ENCODE results near the gene MTHFR. TPM values are rescaled to one million over a fixed set of nuclear protein-coding genes. Genes with fewer than 3 reads are reported as not detected.

MTHFR gene
- total RNA-seq, 1 donor from 2014 or later = 45.4 TPM

- no peaks in the 10 kb centered on the region for H3K36me3 ChIP-seq
- intact Hi-C loops (cut with DNase I) = no loop called here
- no peaks in the 10 kb centered on the region for H3K27me3 ChIP-seq (ENCODE audit: low read depth)
- H3K9me3 ChIP-seq = no peaks in the 10 kb centered on the region
- H3K4me3 ChIP-seq = no peak overlapping the region
- no peak overlapping the region for H3K27ac ChIP-seq
- DNase-seq = no peak
- no peak for TF ChIP-seq CTCF (IDR thresholded peaks at IDR 0.05)
- peaks cover 7% of the 10 kb centered on the region for H3K4me1 ChIP-seq
- ATAC-seq = no peak
Measured at GRCh38 chr1:11779715-11780379, 25.9 kb downstream of the MTHFR start.

- DNase-seq (no peak), ATAC-seq (no peak)
- Histone ChIP-seq H3K27ac (no peak overlapping the region), H3K27me3 (ENCODE audit: low read depth) (no peaks in the 10 kb centered on the region), H3K36me3 (no peaks in the 10 kb centered on the region), H3K4me3 (no peak overlapping the region), H3K4me1 (no peaks in the 10 kb centered on the region), H3K9me3 (no peaks in the 10 kb centered on the region)
- intact Hi-C loops (cut with DNase I) = no loop called here
- TF ChIP-seq CTCF (IDR thresholded peaks at IDR 0.05) = no peak
Measured at GRCh38 chr1:11778844-11779623, 26.7 kb downstream of the MTHFR start.

- H3K4me3 ChIP-seq = no peak overlapping the region
- no peak for DNase-seq
- no peak overlapping the region for H3K27ac ChIP-seq
- intact Hi-C loops (cut with DNase I) = no loop called here
- no peaks in the 10 kb centered on the region for H3K4me1 ChIP-seq
- no peak for ATAC-seq
- H3K27me3 ChIP-seq (ENCODE audit: low read depth) = no peaks in the 10 kb centered on the region
- no peak for TF ChIP-seq CTCF (IDR thresholded peaks at IDR 0.05)
- no peaks in the 10 kb centered on the region for H3K9me3 ChIP-seq
- no peaks in the 10 kb centered on the region for H3K36me3 ChIP-seq
Measured at GRCh38 chr1:11778336-11778735, 27.4 kb downstream of the MTHFR start.

GRCh38 chr1:11777658-11778322, 28.0 kb downstream of the MTHFR start:
- no peaks in the 10 kb centered on the region for H3K9me3 ChIP-seq
- no peaks in the 10 kb centered on the region for H3K27me3 ChIP-seq (ENCODE audit: low read depth)
- H3K36me3 ChIP-seq = no peaks in the 10 kb centered on the region
- intact Hi-C loops (cut with DNase I) = no loop called here
- ATAC-seq (no peak), DNase-seq (no peak)
- H3K4me3 ChIP-seq = no peak overlapping the region
- TF ChIP-seq CTCF (IDR thresholded peaks at IDR 0.05) = no peak
- no peaks in the 10 kb centered on the region for H3K4me1 ChIP-seq
- no peak overlapping the region for H3K27ac ChIP-seq

GRCh38 chr1:11774753-11775152, 31.0 kb downstream of the MTHFR start:
- TF ChIP-seq CTCF (IDR thresholded peaks at IDR 0.05) = no peak
- Histone ChIP-seq H3K27ac (no peak overlapping the region), H3K4me1 (no peaks in the 10 kb centered on the region), H3K9me3 (no peaks in the 10 kb centered on the region), H3K36me3 (no peaks in the 10 kb centered on the region), H3K4me3 (no peak overlapping the region), H3K27me3 (ENCODE audit: low read depth) (no peaks in the 10 kb centered on the region)
- ATAC-seq (no peak), DNase-seq (no peak)
- intact Hi-C loops (cut with DNase I) = no loop called here
